WERI-Rb-1 (cell line): ENCODE measurements around the gene KCNN3.

Experiments
- DNase-seq: peaks from one replicate; pipeline ENCODE4 v3.0.0-alpha.2; 2020
- H3K27ac ChIP-seq: fragments of 250-450 bp; sonication (Bioruptor Pico); 2 replicates; pipeline ENCODE4 v1.5.1; 2020; ENCODE audit warnings: mild to moderate bottlenecking, moderate library complexity
- H3K27me3 ChIP-seq: fragments of 250-450 bp; sonication (Bioruptor Pico); 2 replicates; pipeline ENCODE4 v1.5.1; 2021; ENCODE audit warnings: mild to moderate bottlenecking, low read depth, moderate library complexity; ENCODE audit not compliant: insufficient read depth, severe bottlenecking
- H3K36me3 ChIP-seq: fragments of 250-450 bp; sonication (Bioruptor Pico); 2 replicates; pipeline ENCODE4 v1.5.1; 2020; ENCODE audit warnings: mild to moderate bottlenecking, moderate library complexity
- H3K4me3 ChIP-seq: 2 replicates; pipeline ENCODE4 v1.5.1; 2011; ENCODE audit warnings: low read depth, mild to moderate bottlenecking, control low read depth, low read length
- H3K9me3 ChIP-seq: fragments of 250-450 bp; sonication (Bioruptor Pico); 2 replicates; pipeline ENCODE4 v1.5.1; 2021; ENCODE audit warnings: mild to moderate bottlenecking, moderate library complexity; ENCODE audit not compliant: severe bottlenecking
- CTCF ChIP-seq: IDR thresholded peaks from 2 replicates; pipeline ENCODE4 v1.5.1; 2011; ENCODE audit warnings: low read depth, mild to moderate bottlenecking, control low read depth, inconsistent platforms, low read length

KCNN3 gene

GRCh38 chr1:154745286-154745731 lies 124.8 kb downstream of the KCNN3 start:
- Histone ChIP-seq H3K36me3 (no peaks in the 10 kb centered on the region), H3K27me3 (peaks cover 87% of the 10 kb centered on the region), H3K4me3 (no peak overlapping the region), H3K27ac (no peak overlapping the region), H3K9me3 (peaks cover 10% of the 10 kb centered on the region)
- no peak for DNase-seq
- no peak for TF ChIP-seq CTCF

GRCh38 chr1:154744352-154745035 lies 125.6 kb downstream of the KCNN3 start:
- Histone ChIP-seq H3K4me3 (no peak overlapping the region), H3K27me3 (peaks cover 87% of the 10 kb centered on the region), H3K27ac (no peak overlapping the region), H3K9me3 (peaks cover 14% of the 10 kb centered on the region), H3K36me3 (no peaks in the 10 kb centered on the region)
- no peak for TF ChIP-seq CTCF
- no peak for DNase-seq

- no peak for DNase-seq
- no peaks in the 10 kb centered on the region for H3K36me3 ChIP-seq
- no peak overlapping the region for H3K4me3 ChIP-seq
- no peak overlapping the region for H3K27ac ChIP-seq
- H3K27me3 ChIP-seq: peaks cover 91% of the 10 kb centered on the region
- TF ChIP-seq CTCF: no peak
- peaks cover 19% of the 10 kb centered on the region for H3K9me3 ChIP-seq
Observed at GRCh38 chr1:154743526-154744036, 126.5 kb downstream of the KCNN3 start.

GRCh38 chr1:154742606-154743005 lies 127.5 kb downstream of the KCNN3 start:
- no peak for TF ChIP-seq CTCF
- no peak overlapping the region for H3K4me3 ChIP-seq
- no peak overlapping the region for H3K27ac ChIP-seq
- H3K27me3 ChIP-seq: peaks cover 100% of the 10 kb centered on the region
- no peak for DNase-seq
- H3K36me3 ChIP-seq: no peaks in the 10 kb centered on the region
- peaks cover 19% of the 10 kb centered on the region for H3K9me3 ChIP-seq

- TF ChIP-seq CTCF: peak; percentile 96
- peak; percentile 70 for DNase-seq
- Histone ChIP-seq H3K4me3 (no peak overlapping the region), H3K27ac (no peak overlapping the region), H3K27me3 (peaks cover 100% of the 10 kb centered on the region), H3K36me3 (no peaks in the 10 kb centered on the region), H3K9me3 (peaks cover 19% of the 10 kb centered on the region)
Observed at GRCh38 chr1:154741741-154742495, 128.2 kb downstream of the KCNN3 start.
